NCI-H2196 (cell line): ENCODE data around the gene GKN1.
"Not testable (repeated sequence)": the region's sequence is repeated elsewhere in the genome, so short reads cannot be mapped to it uniquely, and the experiment has no call there.

Experiments used
- DNase-seq: peaks from one replicate; lab custom pipeline; 2025; ENCODE audit not compliant: unreplicated experiment; lab: John Stamatoyannopoulos, UW

Gene GKN1

DNA sequence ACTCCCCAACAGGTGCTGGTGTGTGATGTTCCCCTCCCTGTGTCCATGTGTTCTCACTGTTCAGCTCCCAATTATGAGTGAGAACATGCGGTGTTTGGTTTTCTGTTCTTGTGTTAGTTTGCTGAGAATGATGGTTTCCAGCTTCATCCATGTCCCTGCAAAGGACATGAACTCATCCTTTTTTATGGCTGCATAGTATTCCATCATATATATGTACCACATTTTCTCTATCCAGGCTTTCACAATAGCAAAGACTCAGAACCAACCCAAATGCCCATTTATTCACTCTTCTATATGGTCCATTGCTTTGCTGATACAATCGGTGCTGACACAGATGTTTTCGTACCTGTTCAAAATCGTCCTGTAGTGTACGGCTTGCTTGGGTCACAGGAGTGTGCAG, 19.0 kb upstream of the GKN1 start:
- not testable (repeated sequence) for DNase-seq

DNA sequence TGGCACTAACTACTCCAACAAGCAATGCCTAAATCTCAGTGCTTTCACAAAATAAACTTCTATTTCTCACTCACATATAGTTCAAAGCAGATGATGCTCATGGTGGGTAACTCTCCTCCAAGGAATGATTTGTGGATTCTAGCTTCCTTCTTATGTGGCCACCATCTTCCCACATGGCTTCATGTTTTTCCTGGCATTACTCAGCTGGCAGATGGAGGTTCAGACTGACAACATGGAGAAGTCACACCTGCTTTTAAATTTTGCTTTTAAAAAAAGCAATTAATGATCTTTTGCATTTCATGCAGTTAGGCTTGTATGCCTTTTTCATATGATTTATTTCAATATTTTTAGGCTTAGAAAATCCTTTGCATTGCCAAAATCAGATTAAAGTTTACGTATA, 15.4 kb upstream of the GKN1 start:
- DNase-seq, result no peak

DNA sequence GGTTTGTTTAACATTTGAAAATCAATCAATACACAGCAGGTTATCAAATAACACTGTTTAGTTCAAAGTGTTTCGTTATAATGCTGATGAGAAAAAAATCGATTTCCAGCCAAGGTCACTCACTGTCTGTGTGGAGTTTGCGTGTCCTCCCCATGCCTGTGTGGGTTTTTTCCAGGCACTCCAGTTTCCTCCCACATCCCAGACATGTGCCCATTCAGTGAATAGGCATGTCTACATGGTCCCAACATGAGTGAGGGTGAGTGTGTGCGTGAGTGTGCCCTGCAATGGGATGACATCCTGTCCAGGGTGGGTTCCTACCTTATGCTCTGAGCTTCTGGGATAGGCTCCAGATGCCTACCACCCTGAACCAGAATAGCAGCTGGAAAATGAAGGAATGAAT, 13.1 kb upstream of the GKN1 start:
- DNase-seq, result no peak

DNA sequence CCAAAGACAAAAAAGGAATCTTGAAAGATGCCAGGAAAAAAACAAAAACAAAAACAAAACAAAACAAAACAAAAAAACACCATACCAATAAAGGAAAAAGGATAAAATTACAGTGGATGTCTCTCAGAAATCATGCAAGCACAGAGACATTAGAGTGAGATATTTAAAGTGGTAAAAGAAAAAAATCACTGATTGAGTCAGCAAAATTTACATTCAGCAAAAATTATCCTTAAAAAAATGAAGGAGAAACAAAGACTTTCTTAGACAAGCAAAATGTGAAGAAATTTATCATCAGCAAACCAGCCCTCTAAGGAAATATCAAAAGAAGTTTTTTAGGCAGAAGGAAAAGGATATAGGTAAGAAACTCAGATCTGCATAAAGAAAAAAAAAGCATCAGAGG, 10.2 kb upstream of the GKN1 start:
- DNase-seq, result no peak

DNA sequence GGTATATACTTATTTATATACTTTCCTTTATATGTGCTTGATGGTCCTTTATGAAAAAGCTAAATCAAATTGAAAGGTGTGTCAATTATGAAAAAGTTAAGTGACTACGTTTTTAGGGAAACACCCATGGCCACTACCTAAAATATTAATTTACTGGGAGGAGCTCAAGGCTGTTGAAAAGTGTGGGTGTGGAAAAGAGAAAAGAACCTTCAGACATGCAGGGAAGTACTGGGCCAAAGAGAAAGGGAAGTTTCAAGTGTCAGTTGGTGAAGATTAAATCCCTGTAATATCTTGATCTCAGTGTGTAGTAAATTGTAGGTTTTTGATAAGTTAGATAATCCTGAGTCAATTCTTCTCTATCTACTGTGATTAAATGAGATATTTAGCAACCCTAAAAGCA, 6.2 kb upstream of the GKN1 start:
- DNase-seq, result no peak

DNA sequence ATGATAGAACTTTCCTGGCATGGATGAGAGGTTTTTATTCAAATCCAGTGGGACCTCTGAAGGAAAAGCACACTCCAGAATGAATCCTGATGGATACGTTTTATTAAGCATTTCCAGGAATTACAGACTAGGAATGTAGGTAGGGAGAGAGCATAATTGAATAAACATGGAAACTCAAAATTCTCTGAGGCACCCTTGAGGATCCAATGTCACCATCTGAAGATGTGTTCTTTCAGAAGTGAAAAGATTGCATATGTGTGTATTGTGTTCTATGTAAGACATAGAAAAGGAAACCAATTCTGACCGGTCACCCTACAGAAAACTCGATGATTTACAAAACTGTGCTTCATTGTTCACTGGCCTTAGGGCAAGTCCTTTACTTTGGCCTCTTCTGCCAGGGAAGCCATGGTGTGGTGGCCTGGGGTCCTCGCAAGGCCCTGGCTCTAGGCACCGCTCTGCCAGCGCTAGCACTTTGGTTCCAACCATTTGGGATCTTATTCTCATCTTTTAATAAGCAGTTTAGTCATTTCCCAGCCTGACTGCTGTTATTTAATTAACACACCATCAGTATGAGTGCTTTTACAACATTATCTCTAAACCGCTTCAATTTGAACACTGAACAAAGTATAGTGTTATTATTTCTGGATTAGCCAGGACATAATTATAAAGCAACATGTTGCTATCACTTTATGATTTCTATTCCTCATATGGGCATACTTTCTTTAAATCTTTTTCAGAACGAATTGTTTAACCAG, 4.5 kb upstream of the GKN1 start:
- DNase-seq, result no peak

DNA sequence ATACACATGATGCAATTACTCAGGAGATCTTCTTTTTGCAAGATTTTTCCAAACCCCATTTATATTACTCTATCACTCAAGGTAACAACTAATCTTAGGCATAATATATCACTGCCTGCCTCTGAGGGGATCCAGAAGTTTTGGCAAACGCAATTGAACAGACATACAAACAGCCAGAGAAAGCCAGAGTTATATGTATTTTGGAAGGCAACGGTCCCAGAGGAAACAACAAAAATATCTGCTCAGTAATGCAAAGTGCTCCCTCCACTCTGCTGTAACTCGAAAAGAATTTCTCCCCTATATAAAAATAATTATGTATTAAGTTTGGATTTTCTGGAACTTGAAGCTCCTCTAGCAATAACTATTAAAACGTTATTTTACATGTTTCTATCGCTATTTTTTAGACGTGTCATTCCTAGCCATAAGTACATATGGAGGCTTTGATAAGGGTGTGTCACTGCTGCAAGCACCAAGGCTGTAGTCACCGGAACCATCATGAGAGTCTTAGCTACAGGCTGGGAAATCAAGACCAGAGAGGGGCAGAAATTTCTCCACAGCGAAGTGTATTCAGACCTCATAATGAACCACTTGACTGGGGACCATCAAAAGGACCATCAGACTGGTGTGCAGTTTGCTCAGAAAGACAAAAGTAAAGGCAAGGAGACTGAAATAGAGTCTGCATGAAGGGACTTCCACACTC, 3.7 kb upstream of the GKN1 start:
- no peak for DNase-seq

DNA sequence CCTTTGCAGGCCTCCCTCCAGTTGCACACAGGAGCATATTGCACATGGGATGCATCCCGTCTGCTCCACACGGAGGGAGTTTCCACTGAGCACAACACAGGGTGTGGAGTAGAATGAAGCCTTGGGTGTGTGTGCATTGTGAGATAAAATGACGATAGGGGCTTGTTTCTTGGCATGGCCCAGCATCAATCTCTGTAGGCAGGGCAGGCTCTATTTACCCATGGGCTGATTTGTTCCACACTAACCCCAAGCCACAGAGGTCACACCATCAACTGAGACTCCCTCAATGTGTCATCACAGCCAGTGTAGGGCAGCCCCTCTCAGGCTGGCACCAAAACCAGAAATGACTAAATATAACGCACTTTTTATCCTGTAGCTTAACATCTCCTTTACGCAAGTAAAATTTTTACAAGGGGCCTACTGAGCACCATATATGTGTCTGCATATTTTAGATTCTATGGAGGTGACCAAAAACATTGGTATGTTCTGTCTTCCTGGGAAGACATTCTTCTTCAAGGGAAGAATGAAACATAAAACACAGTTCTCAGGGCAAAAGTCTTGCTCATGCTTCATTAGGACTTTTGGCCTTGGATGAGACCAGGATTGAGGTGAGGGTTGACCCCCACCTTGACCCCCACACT, 2.7 kb upstream of the GKN1 start:
- no peak for DNase-seq

DNA sequence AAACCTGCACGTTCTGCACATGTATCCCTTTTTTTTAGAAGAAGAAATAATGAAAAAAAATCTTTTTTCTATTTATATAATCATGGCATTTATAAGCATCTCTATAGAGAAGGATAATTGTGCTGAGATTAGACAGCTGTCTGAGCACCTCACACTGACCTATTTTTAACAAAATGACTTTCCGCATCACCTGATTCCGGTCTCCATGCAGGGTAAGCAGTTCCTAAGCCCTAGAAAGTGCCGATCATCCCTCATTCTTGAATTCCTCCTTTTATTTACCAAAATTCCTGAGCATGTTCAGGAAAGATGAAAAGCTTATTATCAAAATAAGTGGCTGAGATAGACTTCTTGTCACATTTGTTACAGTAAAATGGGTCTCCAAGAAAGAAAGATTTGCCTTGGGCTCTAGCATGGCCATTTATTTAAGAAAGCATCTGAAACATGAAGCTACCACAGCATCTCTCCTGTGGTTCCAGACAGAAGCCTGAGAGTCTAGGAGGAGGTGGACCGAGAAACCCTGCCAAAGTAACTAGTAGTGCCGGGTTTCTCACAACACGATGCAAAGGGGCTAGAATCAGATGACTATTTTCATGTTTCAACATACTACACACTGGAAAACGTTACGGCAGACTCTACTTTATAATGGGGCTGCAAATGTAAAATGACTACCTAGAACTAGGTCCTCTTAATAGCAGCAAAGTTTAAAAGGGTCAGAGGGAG, 670 bp downstream of the GKN1 start:
- no peak for DNase-seq

DNA sequence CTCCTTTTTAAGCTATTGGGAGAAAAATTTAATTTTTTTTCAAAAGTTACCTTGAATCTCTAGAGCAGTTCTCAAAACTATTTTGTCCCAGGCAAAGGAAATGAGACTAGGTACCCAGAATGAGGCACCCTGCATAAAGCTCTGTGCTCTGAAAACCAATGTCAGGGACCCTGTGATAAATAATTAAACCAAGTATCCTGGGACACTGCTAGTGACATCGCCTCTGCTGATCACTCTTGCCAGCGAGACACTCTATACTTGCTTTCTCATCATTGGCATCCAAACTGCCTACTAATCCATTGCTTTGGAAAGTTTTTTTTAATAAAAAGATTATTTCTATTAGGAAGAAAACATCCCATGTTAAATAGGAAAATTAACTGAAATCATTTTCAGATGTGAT, 1.4 kb downstream of the GKN1 start:
- no peak for DNase-seq

DNA sequence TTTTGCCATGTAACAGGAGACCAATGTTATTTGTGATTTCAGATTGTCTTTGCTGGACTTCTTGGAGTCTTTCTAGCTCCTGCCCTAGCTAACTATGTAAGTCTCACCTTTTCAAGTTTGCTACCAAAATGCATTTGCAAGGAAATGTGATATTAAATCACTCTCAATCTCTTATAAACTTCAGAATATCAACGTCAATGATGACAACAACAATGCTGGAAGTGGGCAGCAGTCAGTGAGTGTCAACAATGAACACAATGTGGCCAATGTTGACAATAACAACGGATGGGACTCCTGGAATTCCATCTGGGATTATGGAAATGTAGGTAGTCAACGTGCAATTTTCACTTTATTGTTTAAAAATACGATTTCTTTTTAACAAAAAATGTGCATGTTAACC, 3.0 kb downstream of the GKN1 start:
- no peak for DNase-seq

DNA sequence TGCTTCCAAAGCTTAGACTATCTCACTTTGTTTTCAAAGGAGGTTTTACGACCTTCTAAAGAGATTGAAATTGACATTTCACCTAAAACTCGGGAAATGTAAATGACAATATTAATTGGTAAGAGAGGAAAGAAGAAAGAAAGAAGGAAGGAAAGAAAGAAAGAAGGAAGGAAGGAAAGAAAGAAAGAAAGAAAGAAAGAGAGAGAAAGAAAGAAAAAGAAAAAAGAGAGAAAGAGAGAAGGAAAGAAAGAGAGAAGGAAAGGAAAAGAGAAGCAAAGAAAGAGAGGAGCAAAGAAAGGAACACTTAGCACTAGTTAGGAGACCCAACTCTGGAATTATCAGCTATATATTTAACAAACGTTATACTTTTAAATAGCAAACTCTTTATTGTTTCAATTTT, 3.7 kb downstream of the GKN1 start:
- DNase-seq, result no peak

DNA sequence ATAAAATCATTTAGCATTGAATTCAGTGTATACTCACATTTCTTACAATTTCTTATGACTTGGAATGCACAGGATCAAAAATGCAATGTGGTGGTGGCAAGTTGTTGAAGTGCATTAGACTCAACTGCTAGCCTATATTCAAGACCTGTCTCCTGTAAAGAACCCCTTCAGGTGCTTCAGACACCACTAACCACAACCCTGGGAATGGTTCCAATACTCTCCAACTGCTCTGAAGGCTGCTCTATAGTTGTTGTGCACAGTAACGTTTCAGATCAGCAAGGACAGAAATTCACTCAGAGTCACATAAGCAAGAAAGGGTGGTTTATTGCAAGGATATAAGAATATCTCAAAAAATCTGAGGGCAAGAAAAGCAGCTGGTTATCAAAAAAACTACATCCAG, 6.5 kb downstream of the GKN1 start:
- DNase-seq, result peak; percentile 3

DNA sequence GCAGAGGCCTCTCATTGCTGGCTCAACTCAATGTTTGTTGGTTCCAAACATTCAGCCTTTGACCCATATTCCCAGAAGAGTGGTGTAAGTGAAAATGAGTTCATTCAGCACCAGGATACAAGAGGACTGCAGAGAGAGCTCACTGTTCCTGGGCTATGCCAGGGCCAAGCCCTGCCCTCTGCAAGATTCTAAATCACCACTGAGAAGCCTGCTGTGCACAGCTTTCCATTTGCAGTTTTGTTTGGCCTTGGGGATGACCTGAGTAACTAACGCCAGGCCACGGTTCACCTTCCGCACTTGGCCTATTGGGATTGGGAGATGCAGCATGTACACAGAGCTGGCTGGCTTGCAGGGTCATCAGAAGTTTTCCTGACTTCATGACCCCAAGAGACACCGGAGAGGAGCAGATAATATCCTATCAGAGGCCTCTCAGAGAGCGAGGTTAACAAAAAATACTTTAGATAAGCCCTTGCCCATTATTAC, 12.6 kb downstream of the GKN1 start:
- DNase-seq, result no peak

DNA sequence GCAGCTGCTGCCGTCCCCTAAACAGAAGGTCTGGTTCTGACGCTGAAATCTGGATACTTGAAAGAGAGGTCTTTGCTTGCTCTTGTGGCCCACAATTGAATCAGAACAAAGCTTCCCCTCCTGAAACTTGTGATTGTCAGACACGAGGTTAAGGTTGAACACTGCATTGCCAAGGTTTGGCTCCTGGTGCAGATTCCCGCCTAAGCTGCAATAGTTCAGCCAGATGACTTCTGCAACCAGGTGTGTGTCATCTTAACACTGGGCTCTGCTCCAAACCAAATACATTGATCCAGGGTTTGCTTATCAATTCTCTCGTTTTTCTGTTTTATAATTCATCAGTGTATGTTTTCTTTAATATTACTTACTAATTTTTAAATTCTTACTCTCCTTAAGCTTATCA, 14.6 kb downstream of the GKN1 start:
- no peak for DNase-seq

DNA sequence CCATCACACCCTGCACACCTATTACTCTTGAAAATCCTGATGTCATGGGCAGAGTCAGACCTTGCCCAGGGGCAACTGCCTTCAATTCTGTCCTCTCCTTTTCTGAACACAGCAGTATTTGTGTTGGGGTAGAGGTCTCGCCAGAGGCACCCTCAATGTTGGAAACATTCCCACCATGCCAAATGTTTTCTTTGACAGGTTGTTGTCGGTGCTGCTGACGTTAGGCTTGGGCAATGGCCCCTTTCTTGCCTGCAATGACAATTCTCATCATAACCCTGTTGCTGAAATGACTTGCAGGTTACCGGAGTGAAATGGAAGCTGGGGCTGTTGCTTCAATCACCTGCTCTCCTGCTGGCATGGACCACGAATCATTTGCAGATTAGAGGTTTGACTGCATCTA, 17.9 kb downstream of the GKN1 start:
- no peak for DNase-seq

DNA sequence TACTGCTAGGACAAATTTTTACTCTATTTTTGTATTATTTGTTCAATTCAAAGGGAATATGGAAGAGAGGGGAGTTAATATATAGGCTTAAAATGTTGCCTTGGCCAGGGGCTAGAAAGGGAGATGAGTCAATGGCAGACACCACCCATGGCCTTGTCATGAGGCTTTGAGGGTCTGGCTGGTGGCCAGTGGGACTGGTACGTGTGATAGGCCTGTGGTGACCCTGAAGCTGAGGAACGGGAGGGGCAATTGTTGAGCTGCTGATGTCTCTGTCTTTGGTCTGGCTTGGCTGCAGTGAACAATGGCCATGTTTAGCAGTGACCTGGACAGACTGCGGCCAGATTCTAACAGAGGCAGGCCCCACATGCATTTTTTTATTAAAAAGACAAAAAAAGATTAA, 18.5 kb downstream of the GKN1 start:
- DNase-seq, result no peak

DNA sequence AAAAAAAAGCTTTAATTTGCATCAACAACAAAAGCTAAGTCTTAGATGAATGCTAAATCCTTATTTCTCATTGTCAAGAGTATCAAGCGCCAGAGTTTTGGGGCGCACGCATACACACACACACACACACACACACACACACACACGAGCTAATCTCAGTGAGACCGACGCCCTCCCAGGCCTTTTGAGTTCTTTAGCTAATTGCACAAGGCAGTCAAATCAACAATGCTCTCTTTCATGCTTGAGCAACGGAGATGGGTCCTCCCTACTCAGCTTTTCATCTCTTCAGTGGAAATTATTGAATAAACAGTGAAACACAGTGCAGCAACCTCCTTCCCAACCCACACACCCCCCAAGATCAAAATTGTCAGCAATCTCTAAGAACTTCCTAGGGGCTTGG, 19.2 kb downstream of the GKN1 start:
- DNase-seq, result no peak

DNA sequence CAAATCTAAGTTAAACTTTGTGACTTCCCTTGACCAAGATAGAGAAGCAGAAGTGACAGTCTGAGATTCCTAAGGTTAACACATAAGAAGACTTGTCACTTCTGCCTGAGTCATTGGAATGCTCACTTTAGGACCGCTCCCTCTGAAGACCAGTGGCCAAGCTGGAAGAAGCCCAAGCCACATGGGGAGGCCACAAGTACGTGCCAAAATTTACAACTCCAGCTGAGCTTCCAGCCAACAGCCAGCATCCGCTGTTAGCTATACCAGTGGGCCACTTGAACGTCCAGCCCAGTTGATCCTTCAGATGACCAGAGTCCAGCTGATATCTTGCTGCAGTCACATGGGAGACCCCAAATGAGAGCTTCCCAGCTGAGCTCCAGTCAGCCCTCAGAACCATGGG, 20.4 kb downstream of the GKN1 start:
- no peak for DNase-seq

DNA sequence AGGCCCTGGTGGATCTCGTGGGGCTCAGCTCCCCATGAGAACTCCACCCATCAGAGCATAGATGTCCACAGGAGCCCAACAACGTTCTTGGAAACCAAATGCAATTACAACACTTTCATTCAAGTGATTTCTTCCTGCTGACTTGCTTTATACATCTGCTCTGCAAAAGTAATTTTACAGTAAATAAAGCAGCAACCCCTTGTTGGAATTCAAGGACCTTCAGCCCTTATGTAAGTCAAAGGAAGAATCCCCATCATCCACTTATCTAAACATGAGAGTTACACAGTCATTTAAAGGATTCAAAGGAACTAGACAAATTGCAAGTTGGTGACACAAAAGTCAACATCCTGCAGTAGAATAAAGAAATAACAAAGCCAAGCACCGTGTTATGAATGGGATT, 21.5 kb downstream of the GKN1 start:
- DNase-seq, result no peak

DNA sequence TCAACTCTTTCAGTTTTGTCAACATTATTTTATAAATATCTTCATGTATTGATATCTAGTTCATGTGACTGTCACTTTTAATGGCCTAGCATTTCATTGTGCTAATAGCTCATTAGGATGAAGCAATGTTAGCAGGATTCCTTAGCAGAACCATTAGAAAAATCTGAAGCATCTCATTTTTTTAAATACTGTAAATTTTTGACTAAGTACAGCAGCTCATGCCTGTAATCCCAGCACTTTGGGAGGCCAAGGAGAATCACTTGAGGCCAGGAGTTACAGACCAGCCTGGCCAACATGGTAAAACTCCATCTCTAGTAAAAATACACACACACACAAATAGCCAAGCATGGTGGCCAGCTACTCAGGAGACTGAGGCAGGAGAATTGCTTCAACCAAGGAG, 23.0 kb downstream of the GKN1 start:
- DNase-seq, result no peak

DNA sequence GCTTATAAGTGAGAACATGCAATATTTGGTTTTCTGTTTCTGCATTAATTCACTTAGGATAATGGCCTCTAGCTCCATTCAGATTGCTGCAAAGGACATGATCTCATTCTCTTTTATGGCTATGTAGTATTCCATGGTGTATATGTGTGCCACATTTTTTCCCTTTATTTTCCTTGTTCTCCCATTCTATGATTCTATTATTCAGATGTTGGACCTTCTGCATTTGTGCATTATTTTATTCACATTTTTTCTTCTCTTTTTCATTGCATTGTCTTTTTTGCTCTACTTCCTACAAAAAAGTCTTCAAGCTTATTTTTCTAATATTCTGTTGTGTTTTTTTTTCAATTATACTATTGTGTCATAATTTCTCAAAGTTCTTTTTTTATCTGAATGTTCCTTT, 27.4 kb downstream of the GKN1 start:
- DNase-seq, result no peak
